ENCODE data around the gene CD200R1L. TPM values are rescaled to one million over a fixed set of nuclear protein-coding genes. Genes with fewer than 3 reads are reported as not detected.

The CD200R1L gene
- total and polyA plus RNA-seq, 2 experiments from 2014 or later = not detected

- Mint-ChIP-seq H3K9me3 (no peaks in the 10 kb centered on the region; the same call in 2 of the 3 replicates), H3K4me3 (no peak overlapping the region), H3K36me3 (ENCODE audit: low read depth) (no peaks in the 10 kb centered on the region), H3K27me3 (ENCODE audit: insufficient read depth, low read depth, poor library complexity) (peaks cover 4% of the 10 kb centered on the region), H3K27ac (no peak overlapping the region), H3K4me1 (peaks cover 2% of the 10 kb centered on the region; the same call in 2 of the 3 replicates)
- no peaks in the 10 kb centered on the region for H3K9me2 ChIP-seq (ENCODE audit: insufficient read depth)
- H3K27ac ChIP-seq (ENCODE audit: low read depth) = no peak overlapping the region
- TF ChIP-seq ETS1 (IDR thresholded peaks at IDR 0.05) (no peak), CTCF (conservative IDR thresholded peaks at IDR 0.05; ENCODE audit: low read depth in 2 of 2) (no peak), REST (IDR thresholded peaks at IDR 0.05; ENCODE audit: unreplicated experiment) (no peak), ZNF114 (CRISPR knock-in tag; IDR thresholded peaks at IDR 0.05) (no peak), NANOG (IDR thresholded peaks at IDR 0.05; ENCODE audit: borderline replicate concordance) (no peak), ZNF331 (CRISPR knock-in tag; IDR thresholded peaks at IDR 0.05; ENCODE audit: low read depth) (no peak), EZH2 (IDR thresholded peaks at IDR 0.05; ENCODE audit: low read depth, unreplicated experiment) (no peak), CREB1 (CRISPR knock-in tag; IDR thresholded peaks at IDR 0.05; ENCODE audit: low read depth) (no peak), STAT1 (IDR thresholded peaks at IDR 0.05; ENCODE audit: unreplicated experiment) (no peak), ZNF462 (CRISPR knock-in tag; IDR thresholded peaks at IDR 0.05) (no peak), JUNB (IDR thresholded peaks at IDR 0.05; ENCODE audit: unreplicated experiment) (no peak), EZH2phosphoT487 (IDR thresholded peaks at IDR 0.05; ENCODE audit: unreplicated experiment) (no peak), POLR2AphosphoS5 (IDR thresholded peaks at IDR 0.05; ENCODE audit: low read depth) (no peak)
- H3K4me1 ChIP-seq (ENCODE audit: insufficient read depth) = no peaks in the 10 kb centered on the region
- no peak for ATAC-seq
- no peaks in the 10 kb centered on the region for H3K36me3 ChIP-seq (ENCODE audit: insufficient read depth)
- H4K20me1 ChIP-seq (replicated peaks; ENCODE audit: insufficient read depth) = no peaks in the 10 kb centered on the region
- no peak overlapping the region for H3K4me3 ChIP-seq
- DNase-seq (ENCODE audit: low spot score) = no peak
- H3F3A ChIP-seq (replicated peaks; ENCODE audit: low read depth) = no peaks in the 10 kb centered on the region
- no peak overlapping the region for H3K4me2 ChIP-seq
- no peak overlapping the region for H2AFZ ChIP-seq
- H3K79me2 ChIP-seq (replicated peaks; ENCODE audit: insufficient read depth) = no peaks in the 10 kb centered on the region
- H3K27me3 ChIP-seq (ENCODE audit: insufficient read depth) = no peaks in the 10 kb centered on the region
Measured at GRCh38 chr3:112775011-112775742, 71.5 kb downstream of the CD200R1L start.
